HCT116 (cell line): Measurements from ENCODE around the gene GP2. TPM values are rescaled to one million over a fixed set of nuclear protein-coding genes. Genes with fewer than 3 reads are reported as not detected.

Experiments used
- ATAC-seq: fragments of 200-7000 bp; cut with Tn5 transposase; 2 replicates; pipeline ENCODE4 v1.9.1; 2020; ENCODE audit warnings: mild to moderate bottlenecking, moderate library complexity
- BruUV-seq: library from RNA; stranded (reverse); fragments of 400-500 nt; replicated peaks from 2 replicates; lab custom pipeline; 2021; lab: Mats Ljungman, UMichigan
- CTCF ChIA-PET: fragments of 300-600 bp; sonication (Branson Sonifier 250); formaldehyde crosslinking; loops from one replicate; lab custom pipeline; 2021; ENCODE audit warnings: antibody characterized with exemption; lab: Charles Lee
- POLR2A ChIA-PET: fragments of 300-600, 350-600 bp; sonication (Branson Sonifier 250); formaldehyde crosslinking; loops from one replicate; lab custom pipeline; 2021; ENCODE audit warnings: antibody characterized with exemption; lab: Charles Lee
- RAD21 ChIA-PET, 2 experiments: fragments of 300-600 bp; sonication (Branson Sonifier 250); formaldehyde crosslinking; loops; one replicate each; lab custom pipeline; 2023; ENCODE audit warnings: low total read pairs in 2 of 2; ENCODE audit not compliant: uncharacterized antibody in 2 of 2, unreplicated experiment in 2 of 2, low non-redundant PET in 1 of 2; lab: Charles Lee
- DNase-seq: peaks from one replicate; pipeline ENCODE4 v3.0.0-alpha.2; 2010; ENCODE audit warnings: low read depth, low spot score
- H2AFZ ChIP-seq: fragments of 200-600 bp; shearing (Covaris generic), sonication (generic); 2 replicates; pipeline ENCODE4 v1.6.1; 2017; ENCODE audit warnings: low read depth, mixed run types, mixed read lengths, antibody characterized with exemption, low read length; ENCODE audit not compliant: poor library complexity, severe bottlenecking
- H3K27ac ChIP-seq: 2 replicates; pipeline ENCODE4 v1.5.1; 2012; ENCODE audit warnings: low read depth, low read length
- H3K27me3 ChIP-seq: fragments of 200-600 bp; sonication (generic); 2 replicates; pipeline ENCODE4 v1.6.1; 2016; ENCODE audit warnings: mixed run types, low read length, mixed read lengths; ENCODE audit not compliant: insufficient read depth
- H3K36me3 ChIP-seq, 2 experiments: fragments of 200-500 bp in 1 of 2; fragments of 200-600 bp in 1 of 2; sonication (Bioruptor generic) in 1 of 2; sonication (generic) in 1 of 2; 2 replicates each; pipeline versions ENCODE4 v1.5.1 to v1.6.1; 2014 to 2016; ENCODE audit warnings: low read length in 2 of 2, inconsistent platforms in 1 of 2, mixed read lengths in 1 of 2, mixed run types in 1 of 2; ENCODE audit not compliant: insufficient read depth in 2 of 2, control insufficient read depth in 1 of 2
- H3K4me1 ChIP-seq, 2 experiments: fragments of 200-600 bp in 1 of 2; sonication (generic) in 1 of 2; 2 replicates each; pipeline versions ENCODE4 v1.5.1 to v1.6.1; 2012 to 2017; ENCODE audit warnings: low read length in 2 of 2, inconsistent platforms in 1 of 2, mild to moderate bottlenecking in 1 of 2, mixed read lengths in 1 of 2, mixed run types in 1 of 2, moderate library complexity in 1 of 2; ENCODE audit not compliant: insufficient read depth in 2 of 2, control insufficient read depth in 1 of 2
- H3K4me2 ChIP-seq: fragments of 200-600 bp; sonication (generic); 2 replicates; pipeline ENCODE4 v1.6.1; 2017; ENCODE audit warnings: mixed run types, low read length, mixed read lengths
- H3K4me3 ChIP-seq, 2 experiments: fragments of 200-600 bp in 1 of 2; sonication (generic) in 1 of 2; replicated peaks in 1 of 2; 2 replicates each; pipeline ENCODE4 v1.5.1; 2011 to 2016; ENCODE audit warnings: low read length in 2 of 2, control low read depth in 1 of 2, low read depth in 1 of 2, mild to moderate bottlenecking in 1 of 2, mixed read lengths in 1 of 2, mixed run types in 1 of 2
- H3K79me2 ChIP-seq: fragments of 200-600 bp; sonication (generic); 2 replicates; pipeline ENCODE4 v1.6.1; 2017; ENCODE audit warnings: mild to moderate bottlenecking, mixed run types, low read length, moderate library complexity, mixed read lengths; ENCODE audit not compliant: insufficient read depth
- H3K9ac ChIP-seq: fragments of 200-600 bp; sonication (generic); 2 replicates; pipeline ENCODE4 v1.6.1; 2016; ENCODE audit warnings: low read length, mixed read lengths
- H3K9me2 ChIP-seq: fragments of 200-600 bp; sonication (generic), shearing (Covaris generic); 2 replicates; pipeline ENCODE4 v1.6.1; 2017; ENCODE audit warnings: mixed run types, mild to moderate bottlenecking, moderate library complexity; ENCODE audit not compliant: insufficient read depth
- H3K9me3 ChIP-seq, 2 experiments: fragments of 200-500 bp in 1 of 2; fragments of 200-600 bp in 1 of 2; sonication (Bioruptor generic) in 1 of 2; sonication (generic) in 1 of 2; 2 replicates each; pipeline ENCODE4 v1.6.1; 2014 to 2017; ENCODE audit warnings: low read length in 2 of 2, mixed read lengths in 2 of 2, inconsistent platforms in 1 of 2, low read depth in 1 of 2, mild to moderate bottlenecking in 1 of 2, mixed run types in 1 of 2, moderate library complexity in 1 of 2; ENCODE audit not compliant: control insufficient read depth in 1 of 2, insufficient read depth in 1 of 2
- H4K20me1 ChIP-seq: fragments of 200-600 bp; sonication (generic), shearing (Covaris generic); 2 replicates; pipeline ENCODE4 v1.6.1; 2017; ENCODE audit warnings: mixed run types, mild to moderate bottlenecking, moderate library complexity; ENCODE audit not compliant: insufficient read depth
- ATF3 ChIP-seq: IDR thresholded peaks from 2 replicates; pipeline ENCODE4 v1.6.1; 2012
- CEBPB ChIP-seq: IDR thresholded peaks from 2 replicates; pipeline ENCODE4 v1.6.1; 2012; ENCODE audit warnings: low read depth
- ELF1 ChIP-seq: IDR thresholded peaks from 2 replicates; pipeline ENCODE4 v1.6.1; 2012; ENCODE audit warnings: low read depth, borderline replicate concordance
- EZH2 ChIP-seq: fragments of 200-600 bp; sonication (generic); IDR thresholded peaks from 2 replicates; pipeline ENCODE4 v1.6.1; 2017; ENCODE audit warnings: antibody characterized with exemption, mixed run types
- EZH2phosphoT487 ChIP-seq: fragments of 200-600 bp; IDR thresholded peaks from 2 replicates; pipeline ENCODE4 v1.6.1; 2018; ENCODE audit warnings: antibody characterized with exemption, borderline replicate concordance
- FOSL1 ChIP-seq: IDR thresholded peaks from 2 replicates; pipeline ENCODE4 v1.6.1; 2012; ENCODE audit warnings: low read depth
- JUND ChIP-seq: IDR thresholded peaks from 2 replicates; pipeline ENCODE4 v1.6.1; 2012
- RAD21 ChIP-seq: IDR thresholded peaks from 2 replicates; pipeline ENCODE4 v1.6.1; 2012; ENCODE audit warnings: low read depth, mild to moderate bottlenecking
- SIN3A ChIP-seq: IDR thresholded peaks from 2 replicates; pipeline ENCODE4 v1.6.1; 2012; ENCODE audit warnings: low read depth
- SP1 ChIP-seq: IDR thresholded peaks from 2 replicates; pipeline ENCODE4 v1.6.1; 2012; ENCODE audit warnings: low read depth
- TCF7L2 ChIP-seq: IDR thresholded peaks from 2 replicates; pipeline ENCODE4 v1.7.0; 2011; ENCODE audit warnings: borderline replicate concordance, inconsistent platforms; ENCODE audit not compliant: insufficient read depth, insufficient read length; ENCODE audit errors: extremely low read depth
- ZFX ChIP-seq: fragments of 450-650 bp; IDR thresholded peaks from 2 replicates; pipeline ENCODE4 v1.6.1; 2017
- intact Hi-C: fragments of 100-400 bp; cut with micrococcal nuclease; formaldehyde crosslinking; loops from 2 replicates; pipeline ENCODE4 v1.10.0; 2022
- total RNA-seq: library from RNA; stranded (reverse); gene quantifications from one replicate; pipeline ENCODE4 v1.2.1, GENCODE V29; 2021; ENCODE audit not compliant: unreplicated experiment

Gene GP2
- total RNA-seq, 1 experiment from 2014 or later: 8.7 TPM

- POLR2A ChIA-PET: no interaction called here
- intact Hi-C loops: no loop called here
- BruUV-seq: no TSS peak
- H3K79me2 ChIP-seq: no peaks in the 10 kb centered on the region
- no peaks in the 10 kb centered on the region for H3K4me1 ChIP-seq
- no peaks in the 10 kb centered on the region for H3K9me2 ChIP-seq
- no peak overlapping the region for H3K27ac ChIP-seq
- no peak overlapping the region for H3K9ac ChIP-seq
- TF ChIP-seq CEBPB (no peak), EZH2 (no peak), FOSL1 (no peak), ZFX (no peak), ATF3 (no peak), SIN3A (no peak), SP1 (no peak)
- TF ChIP-seq, all 23 proteins: peak for 0
- Histone ChIP-seq H4K20me1 (no peaks in the 10 kb centered on the region), H2AFZ (no peak overlapping the region), H3K4me2 (no peak overlapping the region), H3K4me3 (no peak overlapping the region), H3K27me3 (peaks cover 28% of the 10 kb centered on the region), H3K36me3 (no peaks in the 10 kb centered on the region), H3K9me3 (no peaks in the 10 kb centered on the region)
- ChIA-PET CTCF (no interaction called here), RAD21 (no interaction called here)
- ATAC-seq (no peak), DNase-seq (no peak)
These were observed 16.6 kb downstream of the GP2 start for GRCh38 chr16:20310421-20311395.

GRCh38 chr16:20309786-20310185 lies 17.5 kb downstream of the GP2 start:
- ChIA-PET CTCF (interaction anchor here (1.5 kb wide), 1 partner anchor 9 kb away, joined by 7 read pairs; no protein-coding TSS in a partner anchor), RAD21 (no interaction called here)

More at GRCh38 chr16:20309786-20310185, 17.5 kb downstream of the GP2 start:
- no peaks in the 10 kb centered on the region for H3K79me2 ChIP-seq
- H3K27me3 ChIP-seq: peaks cover 36% of the 10 kb centered on the region
- no peaks in the 10 kb centered on the region for H4K20me1 ChIP-seq
- intact Hi-C loops: loop anchor here (10.0 kb wide), 1 partner anchor 705 kb away; no protein-coding TSS in a partner anchor
- no TSS peak for BruUV-seq
- no peak overlapping the region for H3K9ac ChIP-seq
- H3K27ac ChIP-seq: no peak overlapping the region
- no peaks in the 10 kb centered on the region for H3K4me1 ChIP-seq
- H3K36me3 ChIP-seq: no peaks in the 10 kb centered on the region
- POLR2A ChIA-PET: no interaction called here
- TF ChIP-seq TCF7L2 (no peak), JUND (no peak), RAD21 (no peak), EZH2 (no peak), ELF1 (no peak), EZH2phosphoT487 (no peak), SP1 (no peak)
- DNase-seq (no peak), ATAC-seq (no peak)
- no peak overlapping the region for H3K4me2 ChIP-seq
- H3K9me3 ChIP-seq: no peaks in the 10 kb centered on the region
- no peak overlapping the region for H2AFZ ChIP-seq
- H3K4me3 ChIP-seq: no peak overlapping the region
- H3K9me2 ChIP-seq: no peaks in the 10 kb centered on the region
